Prostate gland (tissue), 2 donors: ENCODE results near the gene PAMR1. TPM values are rescaled to one million over a fixed set of nuclear protein-coding genes. Genes with fewer than 3 reads are reported as not detected.

Experiments
- DNase-seq: peaks from one replicate; pipeline ENCODE4 v3.0.0-alpha.2; 2019; ENCODE audit warnings: low spot score
- H3K27ac ChIP-seq, 2 donors: fragments of 200-600 bp; sonication (generic); 2 replicates each; pipeline ENCODE4 v1.5.1; 2017 to 2019
- H3K27me3 ChIP-seq: fragments of 200-600 bp; sonication (generic); replicated peaks from 2 replicates; pipeline ENCODE4 v1.5.1; 2019; ENCODE audit not compliant: insufficient read depth
- H3K36me3 ChIP-seq, 2 donors: fragments of 200-600 bp; sonication (generic); 1 replicate in 1 of 2; 2 replicates in 1 of 2; pipeline versions ENCODE4 v1.5.1 to v1.8.1; 2017 to 2019
- H3K4me1 ChIP-seq: fragments of 200-600 bp; sonication (generic); replicated peaks from 2 replicates; pipeline ENCODE4 v1.5.1; 2019
- H3K4me3 ChIP-seq, 2 donors: fragments of 200-600 bp; sonication (generic); 2 replicates each; pipeline ENCODE4 v1.5.1; 2017 to 2019
- H3K9me3 ChIP-seq: fragments of 200-600 bp; sonication (generic); 2 replicates; pipeline ENCODE4 v1.5.1; 2017
- CTCF ChIP-seq, 4 experiments: fragments of 200-600 bp in 2 of 4; fragments of 450-650 bp in 2 of 4; sonication (generic) in 2 of 4; IDR thresholded peaks; 1 replicate in 3 of 4; 2 replicates in 1 of 4; pipeline ENCODE4 v1.5.1; 2016 to 2019; ENCODE audit warnings: antibody characterized with exemption in 4 of 4, mild to moderate bottlenecking in 2 of 4, moderate library complexity in 2 of 4
- POLR2A ChIP-seq: fragments of 450-650 bp; IDR thresholded peaks from one replicate; pipeline ENCODE4 v1.6.1; 2016; ENCODE audit warnings: antibody characterized with exemption, mild to moderate bottlenecking
- POLR2AphosphoS5 ChIP-seq: sonication (generic); formaldehyde crosslinking; IDR thresholded peaks from one replicate; pipeline ENCODE4 v1.6.1; 2017; ENCODE audit warnings: antibody characterized with exemption
- WGBS: methylation state at CpG from one replicate; pipeline ENCODE4 v1.1.5; 2018; 5-methylcytosine and 5-hydroxymethylcytosine counted together
- intact Hi-C: fragments of 100-400 bp; cut with DNase I; formaldehyde crosslinking; loops from one replicate; pipeline ENCODE4 v1.14.2; 2022
- total RNA-seq, 2 donors: library from RNA; depleted of rRNA; stranded (reverse); fragments of >200 nt; gene quantifications; one replicate each; pipeline ENCODE4 v1.1.0, GENCODE V29; 2016

The PAMR1 gene
- total RNA-seq, 2 donors from 2014 or later: 2.5 to 6.5 TPM

GRCh38 chr11:35402751-35403660, 122.4 kb downstream of the PAMR1 start:
- Histone ChIP-seq H3K27ac (no peak overlapping the region), H3K9me3 (no peaks in the 10 kb centered on the region), H3K27me3 (no peaks in the 10 kb centered on the region), H3K4me1 (no peaks in the 10 kb centered on the region), H3K4me3 (no peak overlapping the region), H3K36me3 (no peaks in the 10 kb centered on the region)
- no peak for TF ChIP-seq CTCF (IDR thresholded peaks at IDR 0.05)
- no peak for TF ChIP-seq POLR2A
- no peak for TF ChIP-seq POLR2AphosphoS5
- no peak for DNase-seq
- intact Hi-C loops: no loop called here
- WGBS: 81% methylated on average over 9 of the region's 9 CpGs

DNA sequence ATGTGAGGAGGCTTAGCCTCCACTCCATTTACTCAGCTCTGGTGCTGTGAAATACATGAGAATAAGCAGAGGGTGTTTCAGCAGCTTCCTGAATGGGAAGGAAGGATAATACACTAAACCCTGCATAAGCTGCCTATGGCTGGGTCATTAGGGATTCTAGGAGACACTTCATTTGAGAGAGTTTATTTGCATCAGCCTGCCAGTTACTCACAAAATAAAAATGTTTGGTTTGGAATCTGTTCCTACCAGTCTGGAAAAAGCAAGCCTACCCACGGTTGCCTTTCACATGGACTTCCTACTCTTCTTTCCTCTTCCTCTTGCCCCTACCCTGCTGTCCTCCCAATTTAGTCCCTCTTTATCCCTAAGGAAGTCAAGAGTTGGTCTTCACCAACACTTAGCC, 126.5 kb downstream of the PAMR1 start:
- Histone ChIP-seq H3K4me3 (no peak overlapping the region), H3K4me1 (no peaks in the 10 kb centered on the region), H3K27me3 (no peaks in the 10 kb centered on the region), H3K27ac (no peak overlapping the region), H3K9me3 (no peaks in the 10 kb centered on the region), H3K36me3 (no peaks in the 10 kb centered on the region)
- DNase-seq: no peak
- TF ChIP-seq POLR2AphosphoS5: no peak
- no peak for TF ChIP-seq CTCF (IDR thresholded peaks at IDR 0.05)
- TF ChIP-seq POLR2A: no peak
- intact Hi-C loops: no loop called here
- 52% methylated on average over 1 of the region's 1 CpG for WGBS

DNA sequence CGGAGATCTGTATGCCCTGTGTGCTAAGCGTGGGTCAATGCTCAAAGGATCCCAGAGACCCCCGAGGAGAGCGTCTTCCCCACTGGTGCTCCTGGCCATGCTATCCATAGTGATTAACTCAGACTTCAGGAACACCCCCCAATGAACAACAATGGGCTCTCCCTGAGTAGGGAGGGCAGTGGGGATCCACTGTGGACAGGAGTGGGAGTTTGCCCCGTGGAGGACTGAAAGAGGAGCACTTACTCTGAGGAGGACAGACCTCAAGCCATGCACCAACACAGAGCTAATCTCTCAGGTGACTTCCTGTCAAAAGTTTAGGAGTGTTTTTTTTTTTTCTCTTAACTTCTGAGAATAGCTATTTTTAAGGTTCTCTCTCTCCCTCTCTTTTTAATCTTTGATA, 130.5 kb downstream of the PAMR1 start:
- H3K36me3 ChIP-seq: no peaks in the 10 kb centered on the region
- no peak for DNase-seq
- no peak overlapping the region for H3K27ac ChIP-seq
- H3K4me3 ChIP-seq: no peak overlapping the region
- H3K4me1 ChIP-seq: no peaks in the 10 kb centered on the region
- no peaks in the 10 kb centered on the region for H3K27me3 ChIP-seq
- no peaks in the 10 kb centered on the region for H3K9me3 ChIP-seq
- 86% methylated on average over 5 of the region's 5 CpGs for WGBS
- TF ChIP-seq POLR2A: no peak
- no peak for TF ChIP-seq POLR2AphosphoS5
- TF ChIP-seq CTCF (IDR thresholded peaks at IDR 0.05): no peak
- intact Hi-C loops: loop anchor here (5.0 kb wide), 2 partner anchors 398 to 808 kb away; no protein-coding TSS in a partner anchor

GRCh38 chr11:35393098-35393497, 132.3 kb downstream of the PAMR1 start:
- H3K27me3 ChIP-seq: no peaks in the 10 kb centered on the region
- intact Hi-C loops: loop anchor here (2.0 to 5.0 kb wide), 3 partner anchors 396 to 806 kb away; no protein-coding TSS in a partner anchor
- H3K9me3 ChIP-seq: no peaks in the 10 kb centered on the region
- WGBS: 74% methylated on average over 4 of the region's 4 CpGs
- no peak overlapping the region for H3K4me3 ChIP-seq
- TF ChIP-seq CTCF (IDR thresholded peaks at IDR 0.05) (no peak), POLR2AphosphoS5 (no peak), POLR2A (no peak)
- DNase-seq: no peak
- no peak overlapping the region for H3K27ac ChIP-seq
- no peaks in the 10 kb centered on the region for H3K36me3 ChIP-seq
- H3K4me1 ChIP-seq: no peaks in the 10 kb centered on the region
